IMR-90 (cell line): ENCODE measurements around the gene AP1S2. TPM values are rescaled to one million over a fixed set of nuclear protein-coding genes. Genes with fewer than 3 reads are reported as not detected.

ENCODE experiments used
- ATAC-seq: fragments of 200-7000 bp; cut with Tn5 transposase; 2 replicates; pipeline ENCODE4 v1.9.1; 2020; ENCODE audit warnings: low read depth, mild to moderate bottlenecking, moderate library complexity
- BruUV-seq: library from RNA; stranded (reverse); fragments of 400-500 nt; replicated peaks from 2 replicates; lab custom pipeline; 2021; lab: Mats Ljungman, UMichigan
- CTCF ChIA-PET: fragments of 300-600 bp; formaldehyde crosslinking; extraction: SDS; loops from one replicate; lab custom pipeline; 2021; ENCODE audit warnings: antibody characterized with exemption; lab: Yijun Ruan, JAX
- POLR2A ChIA-PET: fragments of 300-600 bp; sonication (Branson Sonifier 250); formaldehyde crosslinking; loops from one replicate; lab custom pipeline; 2022; ENCODE audit warnings: antibody characterized with exemption; ENCODE audit not compliant: unreplicated experiment; lab: Charles Lee
- DNase-seq: peaks from one replicate; pipeline ENCODE4 v3.0.0; 2013
- H2AFZ ChIP-seq: replicated peaks from 2 replicates; pipeline ENCODE3; 2013; ENCODE audit warnings: low read length, mild to moderate bottlenecking; ENCODE audit not compliant: poor library complexity
- H2AK5ac ChIP-seq: 2 replicates; pipeline ENCODE4 v1.6.1; 2013; ENCODE audit warnings: low read depth, low read length, inconsistent platforms
- H2AK9ac ChIP-seq: replicated peaks from 2 replicates; pipeline ENCODE3; 2013; ENCODE audit warnings: mild to moderate bottlenecking, low read depth, low read length, moderate library complexity; ENCODE audit not compliant: poor library complexity
- H2BK120ac ChIP-seq: 2 replicates; pipeline ENCODE4 v1.6.1; 2013; ENCODE audit warnings: low read depth, low read length, inconsistent platforms
- H2BK15ac ChIP-seq: 3 replicates; pipeline ENCODE4 v1.6.1; 2013; ENCODE audit warnings: low read depth, low read length, inconsistent platforms
- H2BK20ac ChIP-seq: 2 replicates; pipeline ENCODE4 v1.6.1; 2013; ENCODE audit warnings: low read depth, mild to moderate bottlenecking, inconsistent platforms, low read length, moderate library complexity
- H2BK5ac ChIP-seq: 2 replicates; pipeline ENCODE4 v1.6.1; 2013; ENCODE audit warnings: mild to moderate bottlenecking, low read depth, low read length, inconsistent platforms; ENCODE audit not compliant: poor library complexity, severe bottlenecking
- H3K14ac ChIP-seq: replicated peaks from 2 replicates; pipeline ENCODE4 v1.6.1; 2013; ENCODE audit warnings: low read depth, low read length, inconsistent platforms
- H3K18ac ChIP-seq: 2 replicates; pipeline ENCODE4 v1.6.1; 2013; ENCODE audit warnings: low read depth, low read length, control low read depth
- H3K23ac ChIP-seq: 2 replicates; pipeline ENCODE4 v1.6.1; 2013; ENCODE audit warnings: low read depth, low read length, inconsistent platforms
- H3K27ac ChIP-seq: 2 replicates; pipeline ENCODE4 v1.5.1; 2013; ENCODE audit warnings: mild to moderate bottlenecking, control low read depth, low read length; ENCODE audit not compliant: insufficient read depth
- H3K27me3 ChIP-seq: 2 replicates; pipeline ENCODE4 v1.6.1; 2013; ENCODE audit warnings: low read length; ENCODE audit not compliant: control insufficient read depth, insufficient read depth
- H3K36me3 ChIP-seq: 2 replicates; pipeline ENCODE4 v1.6.1; 2013; ENCODE audit warnings: low read length, mixed read lengths; ENCODE audit not compliant: control insufficient read depth, insufficient read depth
- H3K4ac ChIP-seq: 2 replicates; pipeline ENCODE4 v1.6.1; 2013; ENCODE audit warnings: low read depth, low read length, inconsistent platforms
- H3K4me1 ChIP-seq: 2 replicates; pipeline ENCODE4 v1.6.1; 2013; ENCODE audit warnings: low read length, mixed read lengths; ENCODE audit not compliant: control insufficient read depth, insufficient read depth
- H3K4me2 ChIP-seq: 2 replicates; pipeline ENCODE4 v1.6.1; 2013; ENCODE audit warnings: low read depth, mild to moderate bottlenecking, control low read depth, low read length, moderate library complexity
- H3K4me3 ChIP-seq: 2 replicates; pipeline ENCODE4 v1.5.1; 2013; ENCODE audit warnings: low read depth, mild to moderate bottlenecking, control low read depth, low read length, moderate library complexity; ENCODE audit not compliant: insufficient read depth
- H3K56ac ChIP-seq: 2 replicates; pipeline ENCODE4 v1.6.1; 2013; ENCODE audit warnings: low read length, inconsistent platforms; ENCODE audit not compliant: insufficient read depth; ENCODE audit errors: extremely low read depth
- H3K79me1 ChIP-seq, 2 experiments: 2 replicates each; pipeline ENCODE4 v1.6.1; 2013; ENCODE audit warnings: low read length in 2 of 2, inconsistent platforms in 1 of 2, low read depth in 1 of 2
- H3K9ac ChIP-seq: 2 replicates; pipeline ENCODE4 v1.6.1; 2013; ENCODE audit warnings: low read depth, low read length, control low read depth
- H3K9me1 ChIP-seq: 2 replicates; pipeline ENCODE4 v1.6.1; 2013; ENCODE audit warnings: low read length, inconsistent platforms; ENCODE audit not compliant: insufficient read depth
- H3K9me3 ChIP-seq: 2 replicates; pipeline ENCODE4 v1.6.1; 2013; ENCODE audit warnings: low read length; ENCODE audit not compliant: control insufficient read depth, insufficient read depth
- H4K20me1 ChIP-seq: 2 replicates; pipeline ENCODE4 v1.6.1; 2013; ENCODE audit warnings: low read length, inconsistent platforms; ENCODE audit not compliant: insufficient read depth
- H4K5ac ChIP-seq: 2 replicates; pipeline ENCODE4 v1.6.1; 2013; ENCODE audit warnings: mild to moderate bottlenecking, low read depth, low read length, control low read depth
- H4K8ac ChIP-seq, 2 experiments: 2 replicates each; pipeline ENCODE4 v1.6.1; 2013; ENCODE audit warnings: low read depth in 2 of 2, low read length in 2 of 2, control low read depth in 1 of 2, inconsistent platforms in 1 of 2
- H4K91ac ChIP-seq: 2 replicates; pipeline ENCODE4 v1.6.1; 2013; ENCODE audit warnings: low read depth, low read length, inconsistent platforms; ENCODE audit not compliant: insufficient read depth
- BHLHE40 ChIP-seq: fragments of 150-350 bp; IDR thresholded peaks from 2 replicates; pipeline ENCODE4 v1.6.1; 2016; ENCODE audit warnings: mild to moderate bottlenecking, low read depth, low read length
- CEBPB ChIP-seq: IDR thresholded peaks from 2 replicates; pipeline ENCODE4 v1.6.1; 2012; ENCODE audit warnings: low read depth, low read length, improper control_type of control experiment
- CHD1 ChIP-seq: IDR thresholded peaks from 2 replicates; pipeline ENCODE4 v1.6.1; 2012; ENCODE audit warnings: low read depth, low read length, improper control_type of control experiment
- FOS ChIP-seq: fragments of 150-350 bp; IDR thresholded peaks from 2 replicates; pipeline ENCODE4 v1.6.1; 2016; ENCODE audit warnings: low read depth, low read length
- MAFK ChIP-seq: IDR thresholded peaks from 2 replicates; pipeline ENCODE4 v1.6.1; 2012; ENCODE audit warnings: low read depth, low read length, improper control_type of control experiment
- MAZ ChIP-seq: IDR thresholded peaks from 2 replicates; pipeline ENCODE4 v1.6.1; 2012; ENCODE audit warnings: low read depth, mild to moderate bottlenecking, low read length, improper control_type of control experiment, moderate library complexity, borderline replicate concordance
- MXI1 ChIP-seq: IDR thresholded peaks from 2 replicates; pipeline ENCODE4 v1.6.1; 2012; ENCODE audit warnings: low read depth, mild to moderate bottlenecking, low read length, moderate library complexity, borderline replicate concordance
- NFE2L2 ChIP-seq: fragments of 150-350 bp; IDR thresholded peaks from 2 replicates; pipeline ENCODE4 v1.6.1; 2016; ENCODE audit warnings: low read depth, mild to moderate bottlenecking, low read length
- POLR2A ChIP-seq: IDR thresholded peaks from 2 replicates; pipeline ENCODE4 v1.6.1; 2012; ENCODE audit warnings: mild to moderate bottlenecking, low read depth, low read length
- RAD21 ChIP-seq: IDR thresholded peaks from 2 replicates; pipeline ENCODE4 v1.6.1; 2012; ENCODE audit warnings: low read length, improper control_type of control experiment
- RCOR1 ChIP-seq: IDR thresholded peaks from 2 replicates; pipeline ENCODE4 v1.6.1; 2012; ENCODE audit warnings: mild to moderate bottlenecking, low read length, improper control_type of control experiment; ENCODE audit not compliant: insufficient replicate concordance
- RFX5 ChIP-seq: IDR thresholded peaks from 2 replicates; pipeline ENCODE4 v1.8.0; 2012; ENCODE audit warnings: low read depth, mild to moderate bottlenecking, low read length, moderate library complexity
- SMC3 ChIP-seq: fragments of 150-350 bp; IDR thresholded peaks from 2 replicates; pipeline ENCODE4 v1.6.1; 2016; ENCODE audit warnings: low read depth, mild to moderate bottlenecking, antibody characterized with exemption, low read length, moderate library complexity
- USF2 ChIP-seq: fragments of 150-350 bp; IDR thresholded peaks from 2 replicates; pipeline ENCODE4 v1.6.1; 2017; ENCODE audit warnings: mild to moderate bottlenecking, antibody characterized with exemption, low read length, low read depth
- WGBS, 2 experiments: methylation state at CpG; one replicate each; pipeline versions ENCODE4 v1.1.5 to v1.1.7; 2013; ENCODE audit warnings: missing lambda C conversion rate in 2 of 2; ENCODE audit not compliant: insufficient read length in 1 of 2; ENCODE audit errors: extremely low coverage in 2 of 2; 5-methylcytosine and 5-hydroxymethylcytosine counted together
- dilution Hi-C: fragments of 300-500 bp; cut with HindIII; formaldehyde crosslinking; loops from one replicate; pipeline ENCODE4 v1.14.3; 2018; ENCODE audit warnings: low sequenced_read_pairs; ENCODE audit not compliant: unreplicated experiment
- in situ Hi-C: fragments of 300-500 bp; cut with MboI; formaldehyde crosslinking; loops from 3 replicates; pipeline ENCODE4 v1.14.3; 2019; ENCODE audit warnings: low sequenced_read_pairs, inconsistent platforms, mixed read lengths
- intact Hi-C: fragments of 100-400 bp; cut with micrococcal nuclease; formaldehyde crosslinking; loops from 2 replicates; pipeline ENCODE4 v1.10.0; 2022
- polyA plus RNA-seq, 3 experiments: library from polyadenylated mRNA; depleted of rRNA; stranded (reverse); fragments of >200 nt; gene quantifications; 2 replicates each; pipeline ENCODE4 v1.2.3, GENCODE V29; 2012; ENCODE audit warnings: low replicate concordance in 1 of 3
- total RNA-seq: library from RNA; depleted of rRNA; stranded (reverse); fragments of >200 nt; gene quantifications from 2 replicates; pipeline ENCODE4 v1.2.3, GENCODE V29; 2012
- TF ChIP-seq, protein P1 (sequence below): fragments of 150-350 bp; IDR thresholded peaks from 2 replicates; pipeline ENCODE4 v1.6.1; 2016; ENCODE audit warnings: low read depth, mild to moderate bottlenecking, low read length, moderate library complexity, borderline replicate concordance
- TF ChIP-seq, protein P2 (sequence below): conservative IDR thresholded peaks from 2 replicates; pipeline ENCODE4 v1.5.1; 2012; ENCODE audit warnings: mild to moderate bottlenecking, low read depth, low read length, improper control_type of control experiment

Gene AP1S2
- total and polyA plus RNA-seq, 2 of the 4 experiments (the other 2 are of a cell fraction), result 28.3 to 46.5 TPM

- Histone ChIP-seq H4K8ac (no peak overlapping the region), H3K9me3 (no peaks in the 10 kb centered on the region), H3K27ac (no peak overlapping the region), H2AFZ (no peak overlapping the region), H3K56ac (no peak overlapping the region), H2AK9ac (no peak overlapping the region), H2BK15ac (no peak overlapping the region), H3K4me2 (no peak overlapping the region), H4K5ac (no peak overlapping the region), H3K4me3 (no peak overlapping the region), H3K9me1 (no peaks in the 10 kb centered on the region), H3K14ac (no peak overlapping the region), H3K79me1 (peaks cover 3 to 15% of the 10 kb centered on the region in 2 experiments; a peak in 3 of 4 replicates), H3K23ac (no peak overlapping the region), H3K36me3 (peaks cover 10% of the 10 kb centered on the region), H3K4ac (no peak overlapping the region), H3K27me3 (no peaks in the 10 kb centered on the region), H2BK5ac (no peak overlapping the region), H2AK5ac (no peak overlapping the region), H4K91ac (no peak overlapping the region), H3K9ac (no peak overlapping the region), H2BK20ac (no peak overlapping the region), H4K20me1 (no peaks in the 10 kb centered on the region; the same call in 1 of the 2 replicates), H3K18ac (no peak overlapping the region), H3K4me1 (no peaks in the 10 kb centered on the region), H2BK120ac (no peak overlapping the region)
- DNase-seq, result peak; percentile 13
- no TSS peak for BruUV-seq
- intact Hi-C loops (no loop called here), in situ Hi-C loops (no loop called here), dilution Hi-C loops (no loop called here)
- ChIA-PET CTCF (no interaction called here), POLR2A (no interaction called here)
- ATAC-seq, result no peak
- WGBS, 2 experiments, result 100% methylated on average over 1 of the region's 4 CpGs; no CpG with 5 or more reads in 1 of the 2 experiments
- TF ChIP-seq RAD21 (no peak), SMC3 (no peak), CEBPB (no peak), CHD1 (no peak), RCOR1 (no peak), BHLHE40 (no peak), FOS (no peak), USF2 (no peak), MXI1 (no peak), RFX5 (no peak), NFE2L2 (no peak), MAZ (no peak), MAFK (no peak), POLR2A (no peak)
- TF ChIP-seq, protein P1, sequence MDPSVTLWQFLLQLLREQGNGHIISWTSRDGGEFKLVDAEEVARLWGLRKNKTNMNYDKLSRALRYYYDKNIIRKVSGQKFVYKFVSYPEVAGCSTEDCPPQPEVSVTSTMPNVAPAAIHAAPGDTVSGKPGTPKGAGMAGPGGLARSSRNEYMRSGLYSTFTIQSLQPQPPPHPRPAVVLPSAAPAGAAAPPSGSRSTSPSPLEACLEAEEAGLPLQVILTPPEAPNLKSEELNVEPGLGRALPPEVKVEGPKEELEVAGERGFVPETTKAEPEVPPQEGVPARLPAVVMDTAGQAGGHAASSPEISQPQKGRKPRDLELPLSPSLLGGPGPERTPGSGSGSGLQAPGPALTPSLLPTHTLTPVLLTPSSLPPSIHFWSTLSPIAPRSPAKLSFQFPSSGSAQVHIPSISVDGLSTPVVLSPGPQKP, result no peak
- TF ChIP-seq, protein P2, sequence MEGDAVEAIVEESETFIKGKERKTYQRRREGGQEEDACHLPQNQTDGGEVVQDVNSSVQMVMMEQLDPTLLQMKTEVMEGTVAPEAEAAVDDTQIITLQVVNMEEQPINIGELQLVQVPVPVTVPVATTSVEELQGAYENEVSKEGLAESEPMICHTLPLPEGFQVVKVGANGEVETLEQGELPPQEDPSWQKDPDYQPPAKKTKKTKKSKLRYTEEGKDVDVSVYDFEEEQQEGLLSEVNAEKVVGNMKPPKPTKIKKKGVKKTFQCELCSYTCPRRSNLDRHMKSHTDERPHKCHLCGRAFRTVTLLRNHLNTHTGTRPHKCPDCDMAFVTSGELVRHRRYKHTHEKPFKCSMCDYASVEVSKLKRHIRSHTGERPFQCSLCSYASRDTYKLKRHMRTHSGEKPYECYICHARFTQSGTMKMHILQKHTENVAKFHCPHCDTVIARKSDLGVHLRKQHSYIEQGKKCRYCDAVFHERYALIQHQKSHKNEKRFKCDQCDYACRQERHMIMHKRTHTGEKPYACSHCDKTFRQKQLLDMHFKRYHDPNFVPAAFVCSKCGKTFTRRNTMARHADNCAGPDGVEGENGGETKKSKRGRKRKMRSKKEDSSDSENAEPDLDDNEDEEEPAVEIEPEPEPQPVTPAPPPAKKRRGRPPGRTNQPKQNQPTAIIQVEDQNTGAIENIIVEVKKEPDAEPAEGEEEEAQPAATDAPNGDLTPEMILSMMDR, result no peak
Measured at GRCh38 chrX:15797707-15798106, 56.9 kb downstream of the AP1S2 start.
